HG03159 (cell line): ENCODE data around the gene GRM5.
"Not testable (repeated sequence)": the region's sequence is repeated elsewhere in the genome, so short reads cannot be mapped to it uniquely, and the experiment has no call there.

Source experiments
- ATAC-seq: cut with Tn5 transposase; IDR thresholded peaks from one replicate; pipeline ENCODE4 v1.9.1; 2021; ENCODE audit warnings: mild to moderate bottlenecking, moderate library complexity; ENCODE audit not compliant: unreplicated experiment

GRM5 gene

DNA sequence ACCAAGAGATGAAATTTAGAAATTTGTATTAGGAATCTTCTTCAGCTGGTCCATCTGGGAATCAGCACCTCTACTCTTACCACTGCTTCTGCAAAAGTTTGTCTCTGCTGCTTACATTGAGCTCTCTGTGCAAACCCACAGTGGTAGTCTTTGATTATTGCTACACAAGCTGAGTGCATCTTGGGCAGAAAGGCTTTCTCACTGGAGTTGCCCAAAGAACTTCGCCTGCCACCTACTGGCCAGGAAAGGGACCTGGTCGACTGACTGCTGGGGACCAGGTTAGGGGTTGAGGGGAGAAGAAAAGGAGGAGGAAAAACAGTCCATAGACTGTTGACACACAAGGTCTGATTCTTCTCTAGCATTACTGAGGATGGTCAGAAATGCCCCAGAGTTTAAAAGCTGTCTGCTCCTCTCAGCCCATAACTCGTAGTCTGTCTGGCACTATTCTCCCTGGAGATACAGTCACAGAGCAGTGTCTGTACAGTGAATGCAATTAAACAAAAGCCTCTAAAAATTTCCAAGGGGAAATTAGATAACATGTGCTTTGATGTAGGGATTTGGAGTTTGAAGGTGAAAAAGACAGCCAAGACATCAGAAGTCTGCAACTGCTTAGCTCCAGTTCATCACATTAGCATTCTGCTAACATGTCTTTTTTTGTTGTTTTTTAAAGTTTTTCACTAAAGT, 513.3 kb downstream of the GRM5 start:
- ATAC-seq = peak; percentile 95

DNA sequence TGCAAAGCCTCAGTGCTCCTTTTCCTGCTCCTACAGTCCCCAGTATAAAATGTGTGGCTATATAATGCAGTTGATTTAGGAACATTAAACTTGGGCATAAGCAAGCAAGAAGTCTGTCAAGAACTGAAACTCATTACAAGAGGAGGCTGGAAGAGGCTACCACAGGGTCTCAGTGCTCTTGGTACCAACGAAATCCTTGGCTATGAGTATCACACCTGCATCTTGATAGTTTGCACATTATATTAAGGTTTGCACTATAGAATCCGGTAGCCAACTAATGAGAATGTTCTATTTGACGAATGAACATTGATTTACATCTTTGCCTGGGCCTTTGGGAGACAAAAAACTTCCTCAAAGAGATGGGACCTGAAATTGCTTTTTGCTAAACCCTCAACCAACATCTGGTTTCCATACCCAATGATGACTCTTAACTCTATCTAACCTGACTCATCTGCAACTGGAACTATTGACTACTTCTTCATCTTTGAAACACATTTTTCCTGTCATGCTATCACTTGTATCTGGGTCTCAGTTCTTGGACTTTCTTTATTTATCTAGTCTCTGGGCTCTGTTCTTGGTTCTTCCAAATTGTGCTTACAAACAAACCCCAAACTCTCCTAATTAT, 521.0 kb downstream of the GRM5 start:
- peak; percentile 7 for ATAC-seq

DNA sequence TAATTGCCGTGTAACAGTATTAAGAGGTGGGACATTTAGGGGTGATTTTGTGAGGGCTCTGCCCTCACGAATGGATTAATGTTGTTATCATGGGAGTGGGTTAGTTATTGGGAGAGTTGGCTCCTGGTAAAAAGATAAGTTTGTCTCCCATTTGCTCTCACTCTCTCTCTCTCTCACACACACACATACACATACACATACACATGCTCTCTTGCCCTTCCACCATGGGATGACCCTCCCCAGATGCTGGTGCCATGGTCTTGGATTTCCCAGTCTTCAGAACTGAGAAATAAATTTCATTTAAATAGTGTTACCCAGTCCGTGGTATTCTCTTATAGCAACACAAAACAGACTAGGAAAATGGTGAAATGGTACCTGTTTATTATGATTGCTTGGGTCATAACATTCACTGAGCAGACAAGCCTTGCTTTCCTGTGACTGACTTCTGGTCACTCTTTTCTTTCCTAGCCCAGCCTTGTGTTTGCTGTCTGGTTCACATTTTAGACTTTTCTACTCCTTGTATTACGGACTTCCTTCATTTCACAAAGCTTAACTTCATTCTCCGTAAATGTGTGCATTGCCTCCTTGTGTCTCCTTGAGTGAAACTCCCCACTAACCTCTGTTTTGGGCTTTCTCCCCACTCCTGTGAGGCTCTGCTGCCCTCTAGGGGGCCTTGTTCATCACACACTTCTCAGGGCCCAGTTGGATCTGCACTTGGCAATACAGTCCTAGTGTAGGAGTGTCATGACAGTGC, 521.7 kb downstream of the GRM5 start:
- peak; percentile 99 for ATAC-seq

DNA sequence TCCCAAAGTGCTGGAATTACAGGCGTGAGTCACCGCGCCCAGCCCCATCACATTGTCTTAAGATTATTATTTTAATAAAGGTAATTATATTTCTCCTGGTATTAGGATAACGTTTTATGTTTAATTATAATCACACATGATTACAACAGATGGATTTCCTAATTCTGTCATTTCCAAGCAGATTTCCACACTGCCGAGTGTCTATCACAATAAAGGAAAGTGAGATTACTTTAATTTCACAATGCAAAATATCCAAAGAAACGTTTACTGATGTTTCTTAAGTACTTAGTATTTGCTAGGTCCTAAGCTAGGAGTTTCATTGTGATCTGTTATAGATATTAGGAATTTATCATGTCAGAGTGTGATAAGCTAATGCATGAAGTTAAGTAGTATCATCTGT, 524.8 kb downstream of the GRM5 start:
- ATAC-seq = no peak

DNA sequence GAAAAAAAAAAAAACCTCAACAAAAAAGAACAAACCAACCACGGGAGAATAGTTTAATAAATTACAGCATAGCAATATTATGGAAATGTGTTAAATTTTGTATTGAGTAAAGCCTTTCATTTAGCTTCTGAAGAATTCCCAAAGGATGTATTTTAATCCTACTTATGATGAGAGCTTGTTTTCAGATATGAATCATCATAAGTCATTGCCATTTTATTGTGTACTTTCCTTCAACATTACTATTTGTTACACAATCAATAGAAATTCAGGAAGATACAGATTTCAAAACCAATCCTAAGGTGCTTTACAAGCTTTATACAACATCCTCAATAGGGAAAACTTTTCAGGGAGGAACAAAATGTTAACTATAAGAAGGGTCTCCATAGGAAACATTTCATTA, 527.7 kb downstream of the GRM5 start:
- no peak for ATAC-seq

DNA sequence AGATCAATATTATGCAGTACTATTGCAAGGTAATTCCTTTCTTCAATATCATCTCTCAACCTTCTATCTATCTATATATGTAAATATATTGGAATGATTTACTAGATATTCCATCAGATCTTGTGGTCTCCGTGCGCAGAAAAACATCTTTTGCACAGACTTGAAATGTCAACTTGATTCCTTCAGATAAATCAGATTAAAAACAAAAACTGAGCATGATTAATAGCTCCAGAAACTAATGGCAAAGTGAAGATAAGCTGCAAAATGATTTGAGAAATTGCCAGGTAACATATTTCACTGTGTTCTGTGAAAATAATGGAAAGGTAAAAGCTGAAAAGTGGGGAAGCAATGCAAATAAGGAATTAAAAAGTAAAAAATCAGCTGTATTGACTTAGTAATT, 528.2 kb downstream of the GRM5 start:
- ATAC-seq = no peak

DNA sequence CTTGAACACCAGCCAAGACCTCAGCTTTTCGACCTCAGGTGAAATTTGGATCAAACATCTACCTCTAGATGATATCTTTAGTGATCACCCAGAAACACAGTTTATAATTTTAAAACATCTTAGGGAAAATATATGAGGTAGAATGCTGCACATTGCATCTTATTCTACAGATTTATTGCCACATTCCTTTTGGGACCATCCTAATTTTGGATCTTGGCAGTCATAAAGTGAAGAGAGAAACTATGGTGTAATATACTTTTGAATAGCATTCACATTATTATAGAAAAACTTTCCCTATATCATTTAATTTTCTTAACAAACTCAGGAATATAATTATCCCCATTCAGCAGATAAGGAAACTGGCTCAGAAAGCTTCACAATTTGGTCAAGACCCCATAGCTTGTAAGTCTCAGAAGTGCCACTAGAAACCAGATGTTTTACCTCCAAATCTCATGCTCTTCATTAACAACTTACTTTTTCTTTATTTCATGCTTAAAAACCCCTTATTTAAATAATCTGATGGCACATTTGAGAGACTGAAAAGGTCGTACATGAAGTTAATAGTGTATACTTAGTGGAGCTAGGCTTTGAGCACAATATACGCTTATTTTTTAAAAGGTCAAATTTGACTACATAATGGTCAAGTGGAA, 529.0 kb downstream of the GRM5 start:
- no peak for ATAC-seq

DNA sequence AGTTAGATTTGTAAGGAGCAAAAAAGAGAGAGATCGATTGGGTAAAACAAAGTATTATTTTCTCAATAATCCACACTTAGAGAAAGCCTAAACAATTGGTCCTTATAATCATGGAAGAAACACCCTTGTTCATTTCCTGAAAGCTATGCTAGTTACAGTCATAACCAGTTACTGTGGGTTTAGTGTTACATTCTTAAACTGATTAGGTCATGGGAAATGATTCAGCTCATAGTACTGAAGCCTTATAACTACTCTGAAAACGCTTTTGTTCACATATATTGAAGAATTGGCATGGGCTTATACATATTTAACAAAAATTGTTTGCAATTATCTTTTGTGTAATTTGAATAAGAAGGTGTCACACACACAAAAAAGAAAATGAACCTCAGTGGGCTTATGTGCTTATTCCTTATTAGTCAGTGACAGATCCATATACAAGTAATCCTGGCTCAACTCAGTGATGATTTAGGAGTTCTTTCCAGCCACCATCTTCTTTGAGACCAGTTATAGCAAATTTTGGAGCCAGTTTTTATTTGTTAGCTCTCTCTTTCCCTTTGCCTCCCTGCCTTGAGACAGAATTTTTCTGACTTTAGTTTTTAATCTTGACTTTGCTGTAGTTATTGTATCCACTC, 529.8 kb downstream of the GRM5 start:
- peak; percentile 86 for ATAC-seq

DNA sequence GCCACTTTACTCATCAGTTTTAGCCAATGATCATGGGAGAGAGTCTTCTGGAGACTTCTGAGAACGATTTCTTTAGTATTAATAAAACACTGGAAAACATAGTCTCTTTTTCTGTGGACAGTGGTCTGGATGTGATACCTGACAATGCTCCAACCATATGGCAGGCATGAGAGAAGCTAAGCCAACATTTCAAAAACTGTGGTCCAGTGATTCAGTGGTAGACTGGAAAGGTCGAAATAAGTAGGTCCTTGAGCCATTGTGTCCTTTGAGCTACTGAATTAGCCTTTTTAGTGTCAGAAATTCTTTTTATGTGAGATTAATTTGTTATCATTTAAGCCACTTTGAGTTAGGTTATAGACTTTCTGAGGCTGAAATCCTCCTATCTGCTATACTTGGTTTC, 530.5 kb downstream of the GRM5 start:
- no peak for ATAC-seq

DNA sequence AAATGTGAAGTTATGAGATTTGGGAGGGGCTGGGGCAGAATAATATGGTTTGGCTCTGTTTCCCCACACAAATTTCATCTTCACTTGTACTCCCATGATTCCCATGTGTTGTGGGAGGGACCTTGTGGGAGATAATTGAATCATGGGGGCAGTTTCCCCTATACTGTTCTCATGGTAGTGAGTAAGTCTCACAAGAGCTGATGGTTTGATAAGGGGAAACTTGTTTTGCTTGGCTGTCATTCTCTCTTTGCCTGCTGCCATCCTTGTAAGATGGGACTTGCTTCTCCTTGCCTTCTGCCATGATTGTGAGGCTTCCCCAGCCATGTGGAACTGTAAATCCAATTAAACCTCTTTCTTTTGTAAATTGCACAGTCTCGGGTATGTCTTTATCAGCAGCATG, 531.1 kb downstream of the GRM5 start:
- ATAC-seq = not testable (repeated sequence)

DNA sequence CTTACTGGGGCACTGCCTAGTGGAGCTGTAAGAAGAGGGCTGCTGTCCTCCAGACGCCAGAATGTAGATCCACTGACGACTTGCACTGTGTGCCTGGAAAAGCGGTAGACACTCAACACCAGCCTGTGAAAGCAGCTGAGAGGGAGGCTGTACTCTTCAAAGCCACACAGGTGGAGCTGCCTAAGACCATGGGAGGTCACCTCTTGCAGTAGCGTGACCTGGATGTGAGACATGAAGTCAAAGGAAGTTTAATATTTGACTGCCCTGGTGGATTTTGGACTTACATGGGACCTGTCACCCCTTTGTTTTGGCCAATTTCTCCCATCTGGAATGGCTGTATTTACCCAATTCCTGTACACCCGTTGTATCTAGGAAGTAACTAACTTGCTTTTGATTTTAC, 531.6 kb downstream of the GRM5 start:
- no peak for ATAC-seq

DNA sequence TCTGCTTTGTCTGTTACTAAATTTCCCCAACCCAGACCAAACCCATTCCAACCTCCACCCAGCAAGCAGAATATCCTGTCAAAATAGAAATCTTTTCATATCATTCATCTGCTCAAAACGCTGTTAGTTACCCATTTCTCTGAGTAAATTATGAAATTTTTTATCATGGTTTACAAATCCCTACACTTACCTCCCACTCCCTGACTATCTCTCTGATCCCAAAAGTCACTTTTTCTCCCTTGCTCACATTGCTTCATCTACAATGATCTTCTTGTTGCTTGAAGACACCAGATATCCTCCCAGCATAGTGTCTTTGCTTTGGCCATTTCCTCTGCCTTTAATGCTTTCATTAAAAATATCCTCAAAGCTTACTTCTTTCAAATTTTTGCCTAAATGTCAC, 532.8 kb downstream of the GRM5 start:
- no peak for ATAC-seq

DNA sequence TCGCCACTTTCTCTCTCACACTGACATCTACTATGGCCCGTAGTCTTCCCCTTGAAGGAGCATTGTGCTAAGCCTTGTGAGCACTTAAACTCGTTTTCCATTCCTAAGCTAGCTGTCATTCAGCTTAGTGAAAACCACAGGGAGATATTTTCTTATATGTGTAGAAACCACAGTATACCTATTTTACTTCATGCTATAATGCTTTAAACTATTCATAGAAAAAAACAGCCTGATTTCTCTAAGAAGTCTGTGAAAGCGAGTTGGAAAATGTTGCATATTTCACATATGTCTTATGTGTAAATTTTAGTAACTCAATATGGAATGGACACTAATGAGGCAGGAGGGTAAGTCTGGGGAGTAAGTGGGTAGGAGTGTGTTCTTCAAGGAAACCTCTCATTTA, 534.0 kb downstream of the GRM5 start:
- no peak for ATAC-seq

DNA sequence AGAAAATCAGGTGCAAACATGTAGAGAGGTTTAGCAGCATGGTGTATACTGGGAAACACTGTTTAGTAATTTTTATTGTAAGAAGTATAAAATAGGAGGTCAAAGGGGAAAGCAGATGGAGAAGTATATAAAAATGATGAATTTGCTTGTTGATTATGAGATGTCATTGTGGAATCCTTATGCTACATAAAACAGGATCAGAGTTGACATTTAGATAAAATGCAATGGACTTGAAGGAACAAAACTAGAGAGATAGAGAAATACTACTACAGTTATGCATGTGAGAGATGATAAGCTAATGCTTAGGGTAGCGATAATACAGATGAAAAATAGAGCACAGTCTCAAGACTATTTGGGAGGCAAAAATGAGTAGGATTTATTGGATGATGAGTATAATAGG, 536.4 kb downstream of the GRM5 start:
- ATAC-seq = no peak

DNA sequence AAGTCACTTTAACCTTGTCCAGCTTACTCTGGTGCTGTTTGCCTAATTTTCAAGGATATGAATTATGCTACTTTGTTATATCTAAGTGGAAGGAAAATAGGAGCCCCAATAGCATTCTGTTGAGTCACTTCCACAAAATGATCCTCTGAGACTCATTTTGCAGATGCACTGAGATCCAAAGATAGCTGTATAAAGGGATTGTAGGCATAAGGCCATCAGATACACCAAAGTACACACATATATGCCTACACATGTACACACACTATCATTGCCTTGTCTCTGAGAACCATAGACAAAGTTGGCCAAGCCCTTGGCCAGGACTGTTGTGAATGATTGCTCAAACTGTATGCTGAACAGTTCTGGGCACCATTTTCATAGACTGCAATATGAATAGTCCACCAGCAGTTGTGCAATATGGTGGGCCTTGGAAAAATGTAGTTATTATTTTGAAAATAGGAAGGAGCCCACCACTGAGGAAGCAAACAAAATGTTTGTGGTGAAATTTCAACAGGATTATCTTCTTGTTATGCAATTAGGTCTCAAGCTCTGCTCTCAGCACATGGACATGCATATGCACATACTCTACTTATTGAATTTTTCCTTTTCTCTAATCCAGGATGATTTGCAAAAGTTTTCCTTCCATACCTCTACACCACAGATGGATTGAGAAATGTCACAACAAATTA, 542.3 kb downstream of the GRM5 start:
- ATAC-seq = no peak

DNA sequence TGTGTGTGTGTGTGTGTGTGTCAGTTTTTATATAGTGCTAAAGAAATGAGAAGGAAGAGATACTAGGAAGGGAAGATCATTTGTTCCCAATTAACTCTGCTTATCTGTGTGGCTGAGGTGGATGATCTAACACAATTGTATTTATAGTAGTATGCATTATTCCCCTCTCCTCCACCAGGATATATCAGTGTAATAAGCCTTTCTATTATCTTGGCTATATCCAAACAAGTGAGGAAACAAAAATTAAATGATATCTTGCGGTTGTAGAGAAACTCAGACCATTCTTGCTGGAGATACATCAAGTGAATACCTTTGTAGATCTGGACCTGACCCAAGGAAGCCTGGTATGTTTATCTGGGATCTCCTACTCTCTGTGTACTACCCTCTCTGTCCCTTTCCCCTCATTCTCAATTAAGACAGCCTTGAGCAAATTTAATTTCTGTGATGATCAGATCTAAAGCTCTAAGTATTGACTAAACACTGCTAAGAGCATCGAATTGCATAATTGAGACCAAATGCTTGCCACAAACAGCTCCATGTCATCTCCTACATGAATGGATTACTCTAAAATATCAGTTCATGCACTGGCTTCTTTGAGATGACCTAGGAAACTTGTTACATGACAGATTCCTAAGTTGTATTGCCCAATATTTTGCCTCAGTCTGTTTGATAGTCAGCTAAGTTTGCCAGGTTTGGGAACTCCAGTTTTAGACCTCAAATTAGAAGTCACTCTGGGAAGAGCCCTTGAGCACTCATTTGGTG, 543.0 kb downstream of the GRM5 start:
- ATAC-seq = no peak

DNA sequence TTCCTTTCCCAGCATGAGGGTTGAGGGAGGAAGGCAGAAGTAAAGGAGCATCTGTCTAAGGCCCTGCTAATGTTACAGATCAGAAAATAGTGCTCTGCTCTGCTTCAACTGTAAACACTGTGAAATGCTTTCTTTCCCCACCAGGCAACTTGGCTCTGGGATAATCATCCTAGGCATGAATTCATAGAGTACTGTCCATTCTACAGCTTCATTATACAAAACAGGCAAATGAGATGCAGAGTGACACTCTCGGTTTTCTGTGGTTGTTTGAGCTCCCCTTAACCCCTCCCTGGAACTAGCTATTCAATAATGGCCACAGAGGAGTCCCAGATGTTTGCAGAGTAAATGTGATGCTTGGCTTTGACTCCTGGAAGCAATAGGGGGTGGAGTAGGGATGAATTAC, 544.0 kb downstream of the GRM5 start:
- ATAC-seq = no peak

DNA sequence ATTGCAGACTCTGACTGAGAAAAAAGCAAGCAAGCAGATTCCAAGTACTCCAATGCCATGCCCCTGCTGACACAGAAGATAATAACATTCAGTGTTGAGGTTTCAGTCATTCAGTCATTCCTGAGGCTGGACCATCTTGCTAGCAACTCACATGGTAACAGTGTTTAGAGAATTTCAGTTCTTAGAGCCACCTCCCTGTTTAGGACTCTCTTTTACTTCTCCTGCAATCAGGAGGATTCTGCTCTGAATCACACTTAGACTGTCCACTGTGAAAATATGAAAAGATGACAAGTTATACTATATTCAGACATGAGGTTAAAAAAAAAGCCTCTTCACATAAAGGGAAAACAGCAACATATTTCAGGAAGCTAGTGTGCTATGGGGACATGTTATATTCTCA, 544.4 kb downstream of the GRM5 start:
- ATAC-seq = no peak

DNA sequence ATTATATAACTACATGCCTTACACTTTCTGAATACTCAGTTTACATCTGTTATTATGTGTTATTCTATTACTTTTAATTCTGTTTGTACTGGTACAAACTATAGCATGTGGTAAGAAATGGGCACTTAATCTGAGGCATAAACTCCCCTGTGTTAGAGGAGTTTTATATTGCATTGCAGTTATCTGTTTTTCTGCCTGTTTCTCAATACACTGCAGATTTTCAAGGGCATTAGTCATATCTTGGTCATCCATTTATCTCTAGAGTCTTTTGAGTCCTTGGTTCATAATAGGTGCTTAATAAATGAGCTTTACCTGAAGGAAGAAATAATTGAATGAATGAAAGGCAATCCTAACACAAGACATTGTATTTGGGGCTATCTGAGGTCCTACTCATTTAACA, 545.4 kb downstream of the GRM5 start:
- ATAC-seq = no peak

DNA sequence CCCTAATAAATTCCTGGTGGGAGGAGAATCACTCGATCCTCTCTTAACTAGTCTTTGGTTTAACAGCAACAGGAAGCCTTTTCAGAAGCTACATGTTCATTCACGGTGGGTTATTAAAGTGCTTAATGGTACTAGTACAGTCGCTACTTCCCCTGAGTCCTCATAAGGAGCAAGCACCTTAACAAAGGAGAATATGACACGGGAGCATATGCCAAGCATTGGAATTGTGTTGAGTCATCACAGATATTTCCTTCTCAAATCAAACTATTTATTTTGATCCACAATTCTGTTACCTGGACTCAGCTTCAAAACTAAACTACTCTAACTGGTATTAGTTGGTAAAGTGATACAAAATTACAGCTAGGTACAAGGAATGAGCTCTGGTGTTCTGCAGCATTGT, 550.8 kb downstream of the GRM5 start:
- no peak for ATAC-seq
